NCI-H446 (cell line): Measurements from ENCODE around the gene CACUL1.
"Not testable (repeated sequence)": the region's sequence is repeated elsewhere in the genome, so short reads cannot be mapped to it uniquely, and the experiment has no call there.

Source experiments
- DNase-seq, 2 experiments: peaks; one replicate each; lab custom pipeline; 2025; lab: John Stamatoyannopoulos, UW

CACUL1 gene

DNA sequence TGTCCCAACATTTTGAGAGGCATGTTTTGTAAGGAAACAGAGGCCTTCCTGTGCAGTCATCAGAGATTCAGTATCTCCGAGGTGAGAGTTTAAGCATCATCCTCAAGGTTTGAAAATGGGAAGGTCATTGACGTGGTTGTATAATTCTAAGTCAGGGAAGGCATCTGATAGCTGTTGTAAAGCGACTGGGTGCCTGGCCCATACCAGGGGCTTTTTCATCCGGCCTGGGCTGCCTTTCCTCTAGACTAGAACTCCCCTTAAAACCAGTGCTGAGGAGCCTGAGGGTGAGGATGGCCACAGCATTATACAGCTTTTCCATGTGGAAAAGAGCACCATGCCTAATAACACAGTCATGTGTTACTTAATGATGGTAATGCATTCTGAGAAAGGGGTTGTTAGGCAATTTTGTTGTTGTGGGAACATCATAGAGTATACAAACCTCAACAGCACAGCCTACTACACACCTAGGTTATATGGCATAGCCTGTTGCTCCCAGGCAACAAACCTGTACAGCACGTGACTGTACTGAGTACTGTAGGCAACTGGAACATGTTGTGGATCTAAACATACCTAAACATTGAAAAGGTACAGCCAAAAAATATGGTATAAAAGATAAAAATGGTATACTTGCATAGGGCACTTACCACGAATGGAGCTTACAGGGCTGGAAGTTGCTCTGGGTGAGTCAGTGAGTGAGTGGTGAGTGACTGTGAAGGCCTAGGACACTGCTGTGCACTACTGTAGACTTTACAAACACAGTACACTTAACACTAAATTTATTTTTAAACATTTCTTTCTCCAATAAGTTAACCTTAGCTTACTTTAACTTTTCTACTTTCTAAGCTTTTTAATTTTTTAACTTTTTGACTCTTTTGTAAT is 13.5 kb upstream of the CACUL1 start:
- DNase-seq: no peak

DNA sequence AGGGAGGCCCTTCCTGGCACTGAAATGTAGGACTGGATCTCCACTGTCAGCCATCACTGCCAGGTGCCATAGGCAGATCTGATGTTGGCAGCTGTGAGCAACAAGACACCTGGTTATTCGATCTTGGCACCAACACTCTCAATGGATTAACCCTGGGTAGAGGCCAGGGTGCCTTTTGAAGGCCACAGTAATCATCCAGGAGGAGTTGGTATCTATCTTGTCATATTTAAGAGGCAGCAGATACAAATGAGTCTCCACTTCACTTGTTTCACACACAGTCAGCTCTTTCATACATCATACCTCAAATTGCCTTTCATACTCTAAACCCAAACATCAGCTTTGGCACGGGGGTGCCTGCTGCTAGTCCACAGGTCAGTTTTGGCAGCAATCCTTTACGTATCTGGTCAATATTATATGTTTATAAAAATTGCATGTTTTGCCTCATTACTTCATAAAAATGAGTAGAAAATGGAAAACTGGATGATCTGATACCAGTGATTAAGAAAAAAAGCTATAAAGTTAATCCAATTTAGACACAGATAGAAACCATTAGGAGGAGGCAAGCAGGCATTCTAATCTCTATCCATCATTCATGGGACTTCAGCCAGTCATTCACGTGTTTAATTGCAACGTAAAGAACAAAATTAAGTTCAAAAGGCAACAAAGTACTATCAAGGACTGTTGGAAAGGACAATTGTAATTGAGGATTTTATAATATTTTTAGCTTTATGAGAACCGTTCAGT is 12.7 kb upstream of the CACUL1 start:
- no peak for DNase-seq

- DNase-seq: no peak
These were observed 9.4 kb upstream of the CACUL1 start for GRCh38 chr10:118764195-118764594.

DNA sequence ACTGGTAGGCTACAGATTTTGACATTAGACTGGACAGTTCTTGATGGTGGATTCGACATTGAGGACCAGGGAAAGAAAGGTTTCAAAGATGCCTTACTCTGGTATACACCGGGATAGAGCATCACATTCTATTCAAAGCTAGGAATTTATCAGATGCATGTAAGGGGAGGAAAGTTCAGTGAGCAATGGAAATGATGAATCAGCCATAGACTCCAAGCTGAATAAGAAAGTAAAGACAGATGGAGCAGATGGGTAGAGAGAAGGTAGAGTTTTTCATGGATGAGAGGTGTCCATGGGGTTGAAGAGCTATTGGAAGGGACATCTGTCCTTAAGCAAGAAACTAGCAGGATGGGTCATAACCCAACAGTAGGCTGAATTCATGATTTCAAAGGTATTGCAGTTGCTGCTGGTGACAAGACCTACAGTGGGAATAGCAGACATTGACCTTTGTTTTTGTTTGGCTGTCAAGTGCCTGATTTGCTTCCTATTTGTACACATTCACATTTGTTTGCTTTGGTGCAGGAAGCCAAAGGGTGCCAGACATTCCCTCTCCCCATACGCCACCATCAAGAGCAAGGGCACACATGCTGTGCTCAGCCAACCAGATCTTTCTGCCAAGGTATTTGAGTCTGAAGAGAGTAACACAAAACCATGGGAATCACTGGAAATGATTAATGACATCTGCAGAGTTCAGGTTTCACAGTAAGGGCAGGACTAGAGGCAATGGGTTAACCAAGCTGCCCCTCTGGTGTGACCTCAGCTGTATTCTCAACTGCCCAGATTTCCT is 8.6 kb upstream of the CACUL1 start:
- DNase-seq: no peak

- DNase-seq: no peak
These were observed 5.5 kb upstream of the CACUL1 start for GRCh38 chr10:118760265-118760664.

DNA sequence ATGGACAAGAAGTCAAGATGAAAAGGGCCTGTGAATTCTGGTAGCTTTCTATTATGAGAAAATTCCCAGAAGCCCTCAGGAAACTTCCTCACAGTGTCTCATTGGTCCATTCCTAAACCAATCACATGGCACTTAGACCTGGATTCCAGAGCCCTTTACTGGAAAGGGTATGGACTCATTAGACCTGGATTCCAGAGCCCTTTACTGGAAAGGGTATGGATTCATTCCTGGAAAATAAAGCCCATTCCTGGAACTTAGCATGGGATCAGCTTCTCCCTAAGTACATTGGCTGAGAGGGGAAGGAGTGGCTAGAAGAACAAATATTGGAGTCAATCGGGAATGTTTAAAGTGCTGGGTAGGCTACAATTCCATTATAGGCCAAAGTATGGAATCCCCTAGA is 3.7 kb upstream of the CACUL1 start:
- no peak for DNase-seq

GRCh38 chr10:118754229-118754555 is 578 bp downstream of the CACUL1 start:
- DNase-seq: peak in 1 of 2 experiments; percentile 16

GRCh38 chr10:118753331-118754228 is 1.2 kb downstream of the CACUL1 start:
- DNase-seq: no peak

DNA sequence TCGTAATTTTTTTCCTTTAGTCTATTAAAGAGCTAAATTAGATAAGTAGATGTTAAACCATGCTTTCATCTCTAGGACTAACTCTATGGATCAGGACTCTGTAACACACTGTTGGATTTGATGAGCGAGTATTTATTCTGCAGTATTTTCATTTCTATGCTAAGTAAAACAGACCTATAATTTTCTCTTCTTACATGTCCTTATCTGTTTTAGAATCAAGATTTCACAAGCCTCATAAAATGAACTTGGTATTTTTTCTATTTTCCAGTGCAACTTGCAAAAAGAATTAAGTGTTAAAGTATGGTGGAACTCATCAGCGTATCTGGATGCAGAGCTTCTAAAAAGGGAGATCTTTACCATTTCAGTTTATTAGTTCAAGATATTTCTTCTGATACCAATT is 2.4 kb downstream of the CACUL1 start:
- no peak for DNase-seq

DNA sequence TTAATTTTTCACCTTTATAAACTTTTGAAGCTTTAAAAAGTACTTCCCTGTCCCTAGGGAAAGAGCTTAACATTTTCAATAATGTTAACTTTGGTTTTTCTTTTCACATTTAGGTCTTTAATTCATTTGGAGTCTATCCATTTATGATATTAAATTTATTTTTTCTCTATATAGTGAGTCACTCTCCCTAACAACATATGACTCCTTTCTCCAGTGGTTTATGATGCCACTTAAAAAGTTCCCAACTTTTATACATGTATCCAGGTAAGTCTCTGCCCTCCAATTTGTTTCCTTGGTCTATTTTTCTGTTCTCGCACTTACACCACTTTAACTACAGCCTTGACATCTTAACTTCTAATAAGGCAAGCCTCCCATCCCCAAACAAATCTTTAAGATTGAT is 3.5 kb downstream of the CACUL1 start:
- no peak for DNase-seq

GRCh38 chr10:118748041-118748440 is 6.7 kb downstream of the CACUL1 start:
- DNase-seq: no peak

GRCh38 chr10:118746246-118746645 is 8.5 kb downstream of the CACUL1 start:
- no peak for DNase-seq

DNA sequence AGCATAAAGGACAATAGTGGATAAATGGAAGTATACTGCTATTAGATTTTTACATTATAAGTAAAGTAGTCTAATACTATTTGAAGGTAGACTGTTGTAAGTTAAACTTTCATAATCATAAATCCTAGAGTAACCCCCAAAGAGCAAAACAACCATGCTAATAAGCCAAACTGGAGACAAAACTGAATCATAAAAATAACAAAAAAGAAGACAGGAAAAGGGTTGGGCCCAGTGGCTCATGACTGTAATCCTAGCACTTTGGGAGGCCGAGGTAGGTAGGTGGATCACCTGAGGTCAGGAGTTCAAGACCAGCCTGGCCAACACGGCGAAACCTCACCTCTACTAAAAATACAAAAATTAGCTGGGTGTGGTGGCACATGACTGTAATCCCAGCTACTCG is 9.7 kb downstream of the CACUL1 start:
- no peak for DNase-seq

- not testable (repeated sequence) for DNase-seq
These were observed 10.3 kb downstream of the CACUL1 start for GRCh38 chr10:118744346-118744918.

DNA sequence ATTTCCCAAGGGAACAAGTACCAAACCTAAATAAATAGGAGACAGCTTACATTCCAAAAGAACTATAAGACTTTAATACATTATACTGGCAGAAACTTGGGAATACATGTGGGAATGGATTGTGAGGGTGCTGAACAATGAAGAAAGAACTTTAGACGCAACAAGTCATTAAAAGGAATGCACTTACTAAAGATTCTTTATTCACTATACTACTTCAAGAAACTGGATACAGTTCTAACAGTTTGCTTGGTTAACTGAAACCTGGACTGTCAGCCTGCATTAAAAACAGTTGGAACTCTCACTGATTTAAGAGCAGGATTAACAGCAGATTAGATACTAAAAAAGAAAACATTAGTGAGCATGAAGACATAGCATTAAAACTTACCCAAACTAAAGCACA is 12.0 kb downstream of the CACUL1 start:
- DNase-seq: no peak

GRCh38 chr10:118742032-118742431 is 12.7 kb downstream of the CACUL1 start:
- no peak for DNase-seq

DNA sequence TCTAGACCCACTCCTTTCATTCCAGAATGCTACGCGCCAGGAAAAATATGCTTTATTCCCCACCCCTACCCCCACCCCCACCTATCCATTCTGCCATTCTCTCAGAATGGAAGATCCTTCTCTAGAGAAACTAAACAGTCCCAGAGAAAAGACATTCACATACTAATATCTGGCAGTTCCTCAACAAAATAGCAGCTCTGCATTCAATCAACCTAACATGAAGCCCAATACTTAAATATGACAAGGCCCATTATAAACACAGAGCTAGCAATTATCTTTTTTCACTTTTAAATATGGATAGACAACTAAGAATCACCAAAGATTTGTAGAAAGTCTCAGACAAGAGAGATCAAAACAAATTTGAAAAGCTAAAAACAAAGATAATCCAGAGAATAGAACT is 16.4 kb downstream of the CACUL1 start:
- DNase-seq: no peak

- DNase-seq: no peak
These were observed 17.0 kb downstream of the CACUL1 start for GRCh38 chr10:118737603-118738302.

DNA sequence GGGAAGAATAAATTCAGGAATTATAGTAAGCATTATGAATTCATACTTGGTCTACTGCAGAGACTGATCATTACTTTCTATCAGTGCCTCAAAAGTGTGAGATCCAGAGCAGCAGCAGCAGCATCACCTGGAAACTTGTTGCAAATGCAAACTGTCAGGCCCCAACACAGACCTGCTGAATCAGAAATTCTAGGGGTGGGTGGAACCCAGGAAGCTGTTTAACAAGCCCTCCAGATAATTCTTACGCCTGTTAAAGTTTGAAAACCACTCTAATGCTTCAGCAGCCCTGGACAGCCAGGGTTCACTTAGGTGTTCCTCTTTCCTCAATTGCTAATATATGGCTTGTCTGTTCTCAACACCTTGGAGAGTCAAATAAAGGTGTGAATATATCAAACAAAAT is 19.5 kb downstream of the CACUL1 start:
- no peak for DNase-seq

DNA sequence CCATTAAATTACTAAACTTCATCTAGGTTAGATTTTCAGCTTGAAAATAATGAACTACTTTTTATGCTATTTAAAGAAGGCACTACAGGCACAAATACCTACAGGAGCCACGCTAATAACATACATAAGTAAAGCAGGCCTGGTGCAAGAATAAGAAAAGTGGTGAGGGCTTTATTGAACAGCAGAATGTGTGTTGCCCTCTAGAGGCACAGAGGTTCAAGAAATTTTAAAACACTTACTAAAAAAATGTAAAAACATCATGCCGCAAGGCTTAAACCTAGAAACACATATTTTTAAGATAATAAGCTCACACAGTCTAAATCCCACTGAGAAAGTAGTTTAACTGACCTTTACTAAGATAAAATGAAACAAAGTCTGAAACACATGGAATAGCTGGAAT is 20.3 kb downstream of the CACUL1 start:
- no peak for DNase-seq
